ENCODE results near the gene ACTA1. TPM values are rescaled to one million over a fixed set of nuclear protein-coding genes. Genes with fewer than 3 reads are reported as not detected.
"Not testable (repeated sequence)": the region's sequence is repeated elsewhere in the genome, so short reads cannot be mapped to it uniquely, and the experiment has no call there.

ACTA1 gene
- polyA plus RNA-seq, 2 of the 4 experiments (the other 2 are of a cell fraction): 0.16 to 0.25 TPM

DNA sequence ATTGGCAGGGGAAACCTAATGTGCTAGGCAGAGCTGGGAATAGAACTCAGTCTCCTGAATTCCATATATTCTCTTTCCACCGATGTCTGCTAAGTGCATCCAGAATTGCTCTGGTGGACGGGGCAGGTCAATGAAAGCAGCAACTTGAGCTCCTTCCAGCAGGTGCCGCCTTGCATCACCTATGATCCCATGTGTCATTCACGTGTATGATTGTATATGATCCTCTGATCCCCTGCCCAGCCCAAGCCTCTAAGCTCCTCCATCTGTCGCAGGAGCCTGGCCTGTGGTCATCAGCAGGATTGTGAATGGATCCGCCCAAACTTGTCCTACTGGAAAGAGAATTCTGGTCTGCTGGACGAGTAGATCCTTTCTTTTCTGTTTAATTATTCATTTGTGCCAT, 13.1 kb downstream of the ACTA1 start (continued):
- TF ChIP-seq ZFP36 (IDR thresholded peaks at IDR 0.05; ENCODE audit: borderline replicate concordance, partially characterized antibody): no peak

DNA sequence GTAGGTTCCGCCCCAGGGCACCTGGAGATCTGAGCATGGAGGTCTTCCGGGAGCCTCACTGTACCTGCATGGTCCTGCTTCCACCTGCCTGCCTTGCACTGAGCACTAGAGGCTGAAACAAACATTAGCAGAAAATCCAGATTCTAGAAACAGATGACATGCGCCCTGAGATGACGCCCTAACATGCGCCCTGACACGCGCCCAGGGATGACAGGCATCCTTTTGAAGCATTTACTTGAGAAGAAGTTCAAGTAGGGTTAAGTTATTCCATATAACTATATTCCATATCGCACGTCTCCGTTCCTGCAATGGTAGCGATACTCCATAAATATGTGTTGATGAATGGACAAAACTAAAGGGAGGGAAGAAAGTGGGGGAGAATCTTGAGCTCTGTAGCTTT, 13.7 kb downstream of the ACTA1 start:
- Histone ChIP-seq H3K9me3 (peaks cover 14% of the 10 kb centered on the region; the same call in 1 of the 3 replicates), H3K4me3 (no peak overlapping the region), H3K4me2 (no peak overlapping the region), H3K4me1 (no peaks in the 10 kb centered on the region), H3K27ac (no peak overlapping the region)
- ATAC-seq: no peak
- FAIRE-seq: no peak
- ChIA-PET CTCF (interaction anchor here (1.0 to 1.7 kb wide), 4 partner anchors 11 to 62 kb away, joined by 3 to 5 read pairs (median 4); no protein-coding TSS in a partner anchor), POLR2A (interaction anchor here (0.9 kb wide), 1 partner anchor 88 kb away, joined by 3 read pairs; the partner anchor contains the start of gene NUP133)
- WGBS (ENCODE audit: missing lambda C conversion rate): 84% methylated on average over 11 of the region's 11 CpGs
- TF ChIP-seq KDM5A (IDR thresholded peaks at IDR 0.05) (no peak), RNF2 (IDR thresholded peaks at IDR 0.05; ENCODE audit: borderline replicate concordance, low read depth) (no peak), POLR2A (IDR thresholded peaks at IDR 0.05; ENCODE audit: low read length) (no peak), SREBF2 (IDR thresholded peaks at IDR 0.05) (no peak), JUNB (IDR thresholded peaks at IDR 0.05) (no peak), TFCP2L1 (CRISPR knock-in tag; IDR thresholded peaks at IDR 0.05) (no peak), NPAS2 (CRISPR knock-in tag; IDR thresholded peaks at IDR 0.05; ENCODE audit: borderline replicate concordance) (no peak), TP53 (CRISPR knock-in tag; IDR thresholded peaks at IDR 0.05) (no peak), KDM1A (IDR thresholded peaks at IDR 0.05; ENCODE audit: low read depth) (no peak), ZNF302 (CRISPR knock-in tag; IDR thresholded peaks at IDR 0.05) (no peak), NR3C1 (IDR thresholded peaks at IDR 0.05) (no peak), MAX (IDR thresholded peaks at IDR 0.05) (no peak), HDAC2 (IDR thresholded peaks at IDR 0.05) (no peak), FOSB (CRISPR knock-in tag; IDR thresholded peaks at IDR 0.05) (no peak), HOXB13 (CRISPR knock-in tag; IDR thresholded peaks at IDR 0.05; ENCODE audit: low read depth) (no peak), ATOH8 (CRISPR knock-in tag; IDR thresholded peaks at IDR 0.05; ENCODE audit: low read depth) (no peak), E2F6 (IDR thresholded peaks at IDR 0.05; ENCODE audit: borderline replicate concordance, low read depth) (no peak), RARB (CRISPR knock-in tag; IDR thresholded peaks at IDR 0.05) (no peak), ZSCAN20 (CRISPR knock-in tag; IDR thresholded peaks at IDR 0.05) (no peak)
- TF ChIP-seq, protein P1, sequence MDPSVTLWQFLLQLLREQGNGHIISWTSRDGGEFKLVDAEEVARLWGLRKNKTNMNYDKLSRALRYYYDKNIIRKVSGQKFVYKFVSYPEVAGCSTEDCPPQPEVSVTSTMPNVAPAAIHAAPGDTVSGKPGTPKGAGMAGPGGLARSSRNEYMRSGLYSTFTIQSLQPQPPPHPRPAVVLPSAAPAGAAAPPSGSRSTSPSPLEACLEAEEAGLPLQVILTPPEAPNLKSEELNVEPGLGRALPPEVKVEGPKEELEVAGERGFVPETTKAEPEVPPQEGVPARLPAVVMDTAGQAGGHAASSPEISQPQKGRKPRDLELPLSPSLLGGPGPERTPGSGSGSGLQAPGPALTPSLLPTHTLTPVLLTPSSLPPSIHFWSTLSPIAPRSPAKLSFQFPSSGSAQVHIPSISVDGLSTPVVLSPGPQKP (IDR thresholded peaks at IDR 0.05; ENCODE audit: low read depth, low read length): no peak
- DNase-seq (ENCODE audit: low read depth in 1 of 2, low spot score in 1 of 2): no peak

DNA sequence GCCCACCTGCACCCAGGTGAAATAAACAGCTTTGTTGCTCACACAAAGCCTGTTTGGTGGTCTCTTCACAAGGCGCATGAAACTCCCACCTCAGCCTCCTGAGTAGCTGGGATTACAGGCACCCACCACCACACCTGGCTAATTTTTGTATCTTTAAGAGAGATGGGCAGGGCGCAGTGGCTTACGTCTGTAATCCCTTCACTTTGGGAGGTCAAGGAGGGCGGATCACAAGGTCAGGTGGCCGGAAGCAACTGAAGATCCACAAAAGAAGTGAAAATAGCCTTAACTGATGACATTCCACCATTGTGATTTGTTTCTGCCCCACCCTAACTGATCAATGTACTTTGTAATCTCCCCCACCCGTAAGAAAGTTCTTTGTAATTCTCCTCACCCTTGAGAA, 15.3 kb downstream of the ACTA1 start:
- H3K4me3 ChIP-seq; POLR2A ChIA-PET; DNase-seq (ENCODE audit: low read depth in 1 of 2, low spot score in 1 of 2); CTCF ChIA-PET; ATAC-seq; FAIRE-seq; H3K4me2 ChIP-seq; H3K27ac ChIP-seq; H3K9me3 ChIP-seq; H3K4me1 ChIP-seq: not testable (repeated sequence)
- WGBS (ENCODE audit: missing lambda C conversion rate): 81% methylated on average over 5 of the region's 6 CpGs

- CTCF ChIA-PET, H3K4me2 ChIP-seq: not testable (repeated sequence)
These were observed 21.1 kb downstream of the ACTA1 start for GRCh38 chr1:229412810-229413209.

More at GRCh38 chr1:229412810-229413209, 21.1 kb downstream of the ACTA1 start:
- H3K9me3 ChIP-seq; ATAC-seq; H3K27ac ChIP-seq; POLR2A ChIA-PET; DNase-seq (ENCODE audit: low read depth in 1 of 2, low spot score in 1 of 2); H3K4me3 ChIP-seq; FAIRE-seq: not testable (repeated sequence)
- 66% methylated on average over 5 of the region's 5 CpGs for WGBS (ENCODE audit: missing lambda C conversion rate)
- peaks cover 20% of the 10 kb centered on the region for H3K4me1 ChIP-seq
